Endothelial cell of umbilical vein (primary cell): ENCODE results near the gene AFG3L2.

Source experiments
- CTCF ChIP-seq, 2 donors: IDR thresholded peaks; 1 replicate in 1 of 2; 2 replicates in 1 of 2; pipeline ENCODE4 v1.5.1; 2011; ENCODE audit warnings: low read length in 2 of 2, mild to moderate bottlenecking in 2 of 2, moderate library complexity in 2 of 2, control low read depth in 1 of 2, inconsistent platforms in 1 of 2, low read depth in 1 of 2; ENCODE audit not compliant: insufficient read depth in 1 of 2; ENCODE audit errors: extremely low read depth in 1 of 2
- EZH2 ChIP-seq: IDR thresholded peaks from 2 replicates; pipeline ENCODE4 v1.6.1; 2012; ENCODE audit warnings: borderline replicate concordance, low read depth, mild to moderate bottlenecking, moderate library complexity, low read length, inconsistent platforms; ENCODE audit not compliant: severe bottlenecking
- FOS ChIP-seq: IDR thresholded peaks from 2 replicates; pipeline ENCODE4 v1.6.1; 2011; ENCODE audit warnings: mild to moderate bottlenecking, low read length, moderate library complexity, borderline replicate concordance; ENCODE audit not compliant: insufficient read depth
- JUN ChIP-seq: IDR thresholded peaks from 2 replicates; pipeline ENCODE4 v1.6.1; 2011; ENCODE audit warnings: borderline replicate concordance, low read depth; ENCODE audit not compliant: insufficient read length, insufficient read depth
- MAX ChIP-seq: IDR thresholded peaks from 2 replicates; pipeline ENCODE4 v1.6.1; 2011; ENCODE audit not compliant: insufficient read depth, insufficient read length
- MYC ChIP-seq: IDR thresholded peaks from one replicate; pipeline ENCODE4 v1.6.1; 2011; ENCODE audit warnings: mild to moderate bottlenecking, low read depth, low read length
- POLR2A ChIP-seq: IDR thresholded peaks from 2 replicates; pipeline ENCODE4 v1.6.1; 2012; ENCODE audit warnings: low read depth, mild to moderate bottlenecking, control low read depth, low read length
- POLR2AphosphoS5 ChIP-seq: IDR thresholded peaks from 2 replicates; pipeline ENCODE4 v1.6.1; 2012; ENCODE audit warnings: low read depth, mild to moderate bottlenecking, control low read depth, low read length, moderate library complexity; ENCODE audit not compliant: insufficient read depth

- TF ChIP-seq EZH2: no peak
- TF ChIP-seq CTCF (IDR thresholded peaks at IDR 0.05; ENCODE audit: extremely low read depth in 1 of 2, insufficient read depth in 1 of 2, low read depth in 1 of 2, low read length in 2 of 2): no peak
- no peak for TF ChIP-seq FOS
- TF ChIP-seq MAX: no peak
- no peak for TF ChIP-seq POLR2AphosphoS5
- TF ChIP-seq POLR2A: no peak
- no peak for TF ChIP-seq JUN
- no peak for TF ChIP-seq MYC
These were observed 30.8 kb downstream of the AFG3L2 start for GRCh38 chr18:12346240-12346565.
